Activated gamma-delta T cell (primary cell): ENCODE data around the gene DAPK3.

ENCODE experiments used
- DNase-seq: peaks from one replicate; lab custom pipeline; 2025; lab: John Stamatoyannopoulos, UW

DAPK3 gene

GRCh38 chr19:3914199-3914598 lies 56.7 kb downstream of the DAPK3 start:
- no peak for DNase-seq

- DNase-seq: no peak
These were observed 60.8 kb downstream of the DAPK3 start for GRCh38 chr19:3910105-3910504.
